ENCODE data around the gene AMIGO1.

The AMIGO1 gene

GRCh38 chr1:109472779-109473178 lies 36.7 kb downstream of the AMIGO1 start:
- DNase-seq: no peak
- Histone ChIP-seq H3K79me2 (ENCODE audit: control insufficient read depth, insufficient read depth, low read length, poor library complexity) (no peaks in the 10 kb centered on the region), H3K4ac (ENCODE audit: low read depth, low read length) (no peak overlapping the region), H3K23ac (ENCODE audit: low read length) (no peak overlapping the region), H3K4me2 (ENCODE audit: low read length) (no peak overlapping the region), H3K4me1 (ENCODE audit: control insufficient read depth in 1 of 2, insufficient read depth in 2 of 2, low read length in 2 of 2) (no peaks in the 10 kb centered on the region), H4K8ac (ENCODE audit: low read depth, low read length) (no peak overlapping the region), H3K36me3 (ENCODE audit: control insufficient read depth in 1 of 2, insufficient read depth in 2 of 2, low read length in 2 of 2) (no peaks in the 10 kb centered on the region), H4K12ac (ENCODE audit: low read depth, low read length) (no peak overlapping the region), H4K91ac (ENCODE audit: low read depth, low read length) (no peak overlapping the region), H3K27me3 (ENCODE audit: insufficient read depth, low read length) (peaks cover 7% of the 10 kb centered on the region), H2BK12ac (ENCODE audit: low read length) (no peak overlapping the region), H3K9me3 (ENCODE audit: insufficient read depth, low read depth, low read length) (no peaks in the 10 kb centered on the region), H2BK120ac (ENCODE audit: insufficient read depth, low read length, poor library complexity) (no peak overlapping the region), H3K79me1 (ENCODE audit: low read length) (no peaks in the 10 kb centered on the region), H3K9ac (ENCODE audit: low read length) (no peak overlapping the region), H2BK5ac (ENCODE audit: low read depth, low read length, poor library complexity) (no peak overlapping the region), H3K18ac (ENCODE audit: low read length) (no peak overlapping the region), H2AK5ac (ENCODE audit: low read length) (no peak overlapping the region), H2AFZ (ENCODE audit: insufficient read depth, low read length, poor library complexity) (no peak overlapping the region), H3K27ac (ENCODE audit: low read depth, low read length) (no peak overlapping the region), H3K14ac (ENCODE audit: low read length) (no peak overlapping the region), H3K4me3 (ENCODE audit: low read depth, low read length) (no peak overlapping the region)
- WGBS (ENCODE audit: extremely low coverage, insufficient coverage, insufficient read length): no CpG with 5 or more reads among the region's 3 CpGs

GRCh38 chr1:109470245-109470644 lies 39.3 kb downstream of the AMIGO1 start:
- Histone ChIP-seq H3K79me2 (ENCODE audit: control insufficient read depth, insufficient read depth, low read length, poor library complexity) (no peaks in the 10 kb centered on the region), H4K12ac (ENCODE audit: low read depth, low read length) (no peak overlapping the region), H2BK120ac (ENCODE audit: insufficient read depth, low read length, poor library complexity) (no peak overlapping the region), H3K27me3 (ENCODE audit: insufficient read depth, low read length) (peaks cover 28% of the 10 kb centered on the region), H3K4me2 (ENCODE audit: low read length) (no peak overlapping the region), H2AK5ac (ENCODE audit: low read length) (no peak overlapping the region), H2AFZ (ENCODE audit: insufficient read depth, low read length, poor library complexity) (no peak overlapping the region), H2BK5ac (ENCODE audit: low read depth, low read length, poor library complexity) (no peak overlapping the region), H3K4me3 (ENCODE audit: low read depth, low read length) (no peak overlapping the region), H3K9me3 (ENCODE audit: insufficient read depth, low read depth, low read length) (no peaks in the 10 kb centered on the region), H3K9ac (ENCODE audit: low read length) (no peak overlapping the region), H4K91ac (ENCODE audit: low read depth, low read length) (no peak overlapping the region), H4K8ac (ENCODE audit: low read depth, low read length) (no peak overlapping the region), H2BK12ac (ENCODE audit: low read length) (no peak overlapping the region), H3K23ac (ENCODE audit: low read length) (no peak overlapping the region), H3K4me1 (ENCODE audit: control insufficient read depth in 1 of 2, insufficient read depth in 2 of 2, low read length in 2 of 2) (peaks cover 8 to 10% of the 10 kb centered on the region in 2 experiments), H3K4ac (ENCODE audit: low read depth, low read length) (no peak overlapping the region), H3K27ac (ENCODE audit: low read depth, low read length) (no peak overlapping the region), H3K18ac (ENCODE audit: low read length) (no peak overlapping the region), H3K79me1 (ENCODE audit: low read length) (no peaks in the 10 kb centered on the region), H3K36me3 (ENCODE audit: control insufficient read depth in 1 of 2, insufficient read depth in 2 of 2, low read length in 2 of 2) (no peaks in the 10 kb centered on the region), H3K14ac (ENCODE audit: low read length) (no peak overlapping the region)
- WGBS (ENCODE audit: extremely low coverage, insufficient coverage, insufficient read length): no CpG with 5 or more reads among the region's 6 CpGs
- no peak for DNase-seq

GRCh38 chr1:109468903-109469302 lies 40.6 kb downstream of the AMIGO1 start:
- H2BK12ac ChIP-seq (ENCODE audit: low read length): no peak overlapping the region
- no peak overlapping the region for H2BK5ac ChIP-seq (ENCODE audit: low read depth, low read length, poor library complexity)
- no peak overlapping the region for H4K12ac ChIP-seq (ENCODE audit: low read depth, low read length)
- H3K4ac ChIP-seq (ENCODE audit: low read depth, low read length): no peak overlapping the region
- DNase-seq: no peak
- no peak overlapping the region for H3K4me3 ChIP-seq (ENCODE audit: low read depth, low read length)
- peaks cover 34% of the 10 kb centered on the region for H3K27me3 ChIP-seq (ENCODE audit: insufficient read depth, low read length)
- H3K36me3 ChIP-seq (ENCODE audit: control insufficient read depth in 1 of 2, insufficient read depth in 2 of 2, low read length in 2 of 2): no peaks in the 10 kb centered on the region
- no peak overlapping the region for H3K27ac ChIP-seq (ENCODE audit: low read depth, low read length)
- H3K18ac ChIP-seq (ENCODE audit: low read length): no peak overlapping the region
- H3K9ac ChIP-seq (ENCODE audit: low read length): no peak overlapping the region
- H4K8ac ChIP-seq (ENCODE audit: low read depth, low read length): no peak overlapping the region
- no peak overlapping the region for H3K14ac ChIP-seq (ENCODE audit: low read length)
- H2AFZ ChIP-seq (ENCODE audit: insufficient read depth, low read length, poor library complexity): no peak overlapping the region
- no peak overlapping the region for H2AK5ac ChIP-seq (ENCODE audit: low read length)
- no peak overlapping the region for H4K91ac ChIP-seq (ENCODE audit: low read depth, low read length)
- peaks cover 8 to 10% of the 10 kb centered on the region in 2 experiments for H3K4me1 ChIP-seq (ENCODE audit: control insufficient read depth in 1 of 2, insufficient read depth in 2 of 2, low read length in 2 of 2)
- no peak overlapping the region for H2BK120ac ChIP-seq (ENCODE audit: insufficient read depth, low read length, poor library complexity)
- H3K79me1 ChIP-seq (ENCODE audit: low read length): no peaks in the 10 kb centered on the region
- no peak overlapping the region for H3K4me2 ChIP-seq (ENCODE audit: low read length)
- no peaks in the 10 kb centered on the region for H3K9me3 ChIP-seq (ENCODE audit: insufficient read depth, low read depth, low read length)
- H3K79me2 ChIP-seq (ENCODE audit: control insufficient read depth, insufficient read depth, low read length, poor library complexity): no peaks in the 10 kb centered on the region
- WGBS (ENCODE audit: extremely low coverage, insufficient coverage, insufficient read length): no CpG with 5 or more reads among the region's 2 CpGs
- no peak overlapping the region for H3K23ac ChIP-seq (ENCODE audit: low read length)

GRCh38 chr1:109468061-109468460 lies 41.5 kb downstream of the AMIGO1 start:
- Histone ChIP-seq H2AK5ac (ENCODE audit: low read length) (no peak overlapping the region), H3K4me1 (ENCODE audit: control insufficient read depth in 1 of 2, insufficient read depth in 2 of 2, low read length in 2 of 2) (peaks cover 8 to 10% of the 10 kb centered on the region in 2 experiments), H3K9me3 (ENCODE audit: insufficient read depth, low read depth, low read length) (no peaks in the 10 kb centered on the region), H3K23ac (ENCODE audit: low read length) (no peak overlapping the region), H3K79me1 (ENCODE audit: low read length) (no peaks in the 10 kb centered on the region), H3K4me2 (ENCODE audit: low read length) (no peak overlapping the region), H2BK120ac (ENCODE audit: insufficient read depth, low read length, poor library complexity) (no peak overlapping the region), H3K27ac (ENCODE audit: low read depth, low read length) (no peak overlapping the region), H4K8ac (ENCODE audit: low read depth, low read length) (no peak overlapping the region), H3K4me3 (ENCODE audit: low read depth, low read length) (no peak overlapping the region), H2BK12ac (ENCODE audit: low read length) (no peak overlapping the region), H3K27me3 (ENCODE audit: insufficient read depth, low read length) (peaks cover 34% of the 10 kb centered on the region), H3K4ac (ENCODE audit: low read depth, low read length) (no peak overlapping the region), H2BK5ac (ENCODE audit: low read depth, low read length, poor library complexity) (no peak overlapping the region), H3K36me3 (ENCODE audit: control insufficient read depth in 1 of 2, insufficient read depth in 2 of 2, low read length in 2 of 2) (no peaks in the 10 kb centered on the region), H3K14ac (ENCODE audit: low read length) (no peak overlapping the region), H2AFZ (ENCODE audit: insufficient read depth, low read length, poor library complexity) (no peak overlapping the region), H3K18ac (ENCODE audit: low read length) (no peak overlapping the region), H3K79me2 (ENCODE audit: control insufficient read depth, insufficient read depth, low read length, poor library complexity) (no peaks in the 10 kb centered on the region), H4K12ac (ENCODE audit: low read depth, low read length) (no peak overlapping the region), H4K91ac (ENCODE audit: low read depth, low read length) (no peak overlapping the region), H3K9ac (ENCODE audit: low read length) (no peak overlapping the region)
- no peak for DNase-seq
- no CpG with 5 or more reads among the region's 1 CpG for WGBS (ENCODE audit: extremely low coverage, insufficient coverage, insufficient read length)

All from trophoblast cell (in vitro differentiated cells and primary cell).